Measurements from ENCODE around the gene LRRC75B. TPM values are rescaled to one million over a fixed set of nuclear protein-coding genes. Genes with fewer than 3 reads are reported as not detected.

LRRC75B gene
- total and polyA plus RNA-seq, 9 of the 15 experiments (the other 6 are each of a cell fraction or from before 2014, with no cell fraction given), result 0.10 to 2.8 (median 1.0) TPM; not detected in 1

GRCh38 chr22:24555165-24556039 is 37.5 kb downstream of the LRRC75B start, which contains the start of gene SNRPD3 (continued):
- TF ChIP-seq, protein P1, sequence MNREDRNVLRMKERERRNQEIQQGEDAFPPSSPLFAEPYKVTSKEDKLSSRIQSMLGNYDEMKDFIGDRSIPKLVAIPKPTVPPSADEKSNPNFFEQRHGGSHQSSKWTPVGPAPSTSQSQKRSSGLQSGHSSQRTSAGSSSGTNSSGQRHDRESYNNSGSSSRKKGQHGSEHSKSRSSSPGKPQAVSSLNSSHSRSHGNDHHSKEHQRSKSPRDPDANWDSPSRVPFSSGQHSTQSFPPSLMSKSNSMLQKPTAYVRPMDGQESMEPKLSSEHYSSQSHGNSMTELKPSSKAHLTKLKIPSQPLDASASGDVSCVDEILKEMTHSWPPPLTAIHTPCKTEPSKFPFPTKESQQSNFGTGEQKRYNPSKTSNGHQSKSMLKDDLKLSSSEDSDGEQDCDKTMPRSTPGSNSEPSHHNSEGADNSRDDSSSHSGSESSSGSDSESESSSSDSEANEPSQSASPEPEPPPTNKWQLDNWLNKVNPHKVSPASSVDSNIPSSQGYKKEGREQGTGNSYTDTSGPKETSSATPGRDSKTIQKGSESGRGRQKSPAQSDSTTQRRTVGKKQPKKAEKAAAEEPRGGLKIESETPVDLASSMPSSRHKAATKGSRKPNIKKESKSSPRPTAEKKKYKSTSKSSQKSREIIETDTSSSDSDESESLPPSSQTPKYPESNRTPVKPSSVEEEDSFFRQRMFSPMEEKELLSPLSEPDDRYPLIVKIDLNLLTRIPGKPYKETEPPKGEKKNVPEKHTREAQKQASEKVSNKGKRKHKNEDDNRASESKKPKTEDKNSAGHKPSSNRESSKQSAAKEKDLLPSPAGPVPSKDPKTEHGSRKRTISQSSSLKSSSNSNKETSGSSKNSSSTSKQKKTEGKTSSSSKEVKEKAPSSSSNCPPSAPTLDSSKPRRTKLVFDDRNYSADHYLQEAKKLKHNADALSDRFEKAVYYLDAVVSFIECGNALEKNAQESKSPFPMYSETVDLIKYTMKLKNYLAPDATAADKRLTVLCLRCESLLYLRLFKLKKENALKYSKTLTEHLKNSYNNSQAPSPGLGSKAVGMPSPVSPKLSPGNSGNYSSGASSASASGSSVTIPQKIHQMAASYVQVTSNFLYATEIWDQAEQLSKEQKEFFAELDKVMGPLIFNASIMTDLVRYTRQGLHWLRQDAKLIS (CRISPR knock-in tag; IDR thresholded peaks at IDR 0.05), result 0 out of 2 replicates have a peak, but pooled peaks have one; percentile 30
- peak; percentile 98 for TF ChIP-seq HNRNPLL (IDR thresholded peaks at IDR 0.05; ENCODE audit: low read depth, low read length, poor library complexity, severe bottlenecking)
- TF ChIP-seq ILK (tag; IDR thresholded peaks at IDR 0.05; ENCODE audit: borderline replicate concordance, low read depth), result no peak
- TF ChIP-seq ZKSCAN8 (CRISPR knock-in tag; IDR thresholded peaks at IDR 0.05), result no peak
- TF ChIP-seq POLR2AphosphoS5 (IDR thresholded peaks at IDR 0.05; ENCODE audit: control insufficient read depth, insufficient read depth, low read depth, low read length), result peak; percentile 69; the same call in 1 of the 2 replicates
- no peak for TF ChIP-seq KLF16 (IDR thresholded peaks at IDR 0.05)
- TF ChIP-seq DNMT1 (IDR thresholded peaks at IDR 0.05), result no peak
- no peak for TF ChIP-seq ZKSCAN1 (IDR thresholded peaks at IDR 0.05; ENCODE audit: low read depth, low read length)
- TF ChIP-seq ETS1 (conservative IDR thresholded peaks at IDR 0.05; ENCODE audit: control insufficient read depth, low read depth, low read length), result 0 out of 2 replicates have a peak, but pooled peaks have one; percentile 34
- TF ChIP-seq TRIM28 (IDR thresholded peaks at IDR 0.05), result 0 out of 2 replicates have a peak, but pooled peaks have one; percentile 45
- TF ChIP-seq POLR3A (IDR thresholded peaks at IDR 0.05; ENCODE audit: borderline replicate concordance, extremely low read depth, insufficient read depth, insufficient read length), result no peak
- TF ChIP-seq GTF3C2 (IDR thresholded peaks at IDR 0.05; ENCODE audit: borderline replicate concordance, extremely low read depth, insufficient read length), result no peak
- TF ChIP-seq HDAC3 (IDR thresholded peaks at IDR 0.05; ENCODE audit: borderline replicate concordance, partially characterized antibody), result peak; percentile 72
- no peak for TF ChIP-seq ZNF79 (CRISPR knock-in tag; IDR thresholded peaks at IDR 0.05; ENCODE audit: low read depth)
- TF ChIP-seq ZNF140 (CRISPR knock-in tag; IDR thresholded peaks at IDR 0.05), result no peak
- TF ChIP-seq PYGO2 (tag; IDR thresholded peaks at IDR 0.05), result 0 out of 2 replicates have a peak, but pooled peaks have one; percentile 12
- no peak for TF ChIP-seq ZNF354B (CRISPR knock-in tag; IDR thresholded peaks at IDR 0.05)
- peak; percentile 70 for TF ChIP-seq RBM22 (IDR thresholded peaks at IDR 0.05; ENCODE audit: low read depth, low read length, poor library complexity, severe bottlenecking)
- no peak for TF ChIP-seq ZNF324 (CRISPR knock-in tag; IDR thresholded peaks at IDR 0.05)
